ENCODE data around the gene PLEKHG3. TPM values are rescaled to one million over a fixed set of nuclear protein-coding genes. Genes with fewer than 3 reads are reported as not detected.

PLEKHG3 gene
- total and polyA plus RNA-seq, 2 of the 13 experiments (the other 11 are each of a cell fraction or from before 2014, with no cell fraction given) = 7.1 to 9.8 TPM

- TF ChIP-seq ZNF687 (CRISPR knock-in tag; IDR thresholded peaks at IDR 0.05) = peak; percentile 61
- TF ChIP-seq ZNF605 (CRISPR knock-in tag; IDR thresholded peaks at IDR 0.05) = no peak
- TF ChIP-seq LCORL (IDR thresholded peaks at IDR 0.05) = no peak
- no peak for TF ChIP-seq LCORL (CRISPR knock-in tag; IDR thresholded peaks at IDR 0.05)
- TF ChIP-seq ZNF281 (CRISPR knock-in tag; IDR thresholded peaks at IDR 0.05; ENCODE audit: borderline replicate concordance) = peak; percentile 55; the same call in 1 of the 2 replicates
- TF ChIP-seq MED1 (CRISPR knock-in tag; IDR thresholded peaks at IDR 0.05) = no peak
- TF ChIP-seq PRMT3 (CRISPR knock-in tag; IDR thresholded peaks at IDR 0.05; ENCODE audit: borderline replicate concordance, low read depth) = no peak
- no peak for TF ChIP-seq YEATS2 (CRISPR knock-in tag; IDR thresholded peaks at IDR 0.05; ENCODE audit: borderline replicate concordance)
- TF ChIP-seq ZFAT (CRISPR knock-in tag; conservative IDR thresholded peaks at IDR 0.05) = no peak
- TF ChIP-seq HNF4G (IDR thresholded peaks at IDR 0.05; ENCODE audit: borderline replicate concordance, low read depth, low read length) = peak; percentile 52; the same call in 1 of the 2 replicates
- peak; percentile 60; the same call in 1 of the 2 replicates for TF ChIP-seq HNF4G (CRISPR knock-in tag; IDR thresholded peaks at IDR 0.05; ENCODE audit: borderline replicate concordance, low read depth)
- no peak for TF ChIP-seq KLF13 (CRISPR knock-in tag; IDR thresholded peaks at IDR 0.05)
- peak; percentile 36; the same call in 1 of the 2 replicates for TF ChIP-seq PAXIP1 (CRISPR knock-in tag; conservative IDR thresholded peaks at IDR 0.05)
- no peak for TF ChIP-seq MAZ (IDR thresholded peaks at IDR 0.05; ENCODE audit: borderline replicate concordance, low read depth, low read length)
- TF ChIP-seq MAZ (CRISPR knock-in tag; IDR thresholded peaks at IDR 0.05; ENCODE audit: low read depth) = no peak
- TF ChIP-seq ZNF362 (CRISPR knock-in tag; IDR thresholded peaks at IDR 0.05; ENCODE audit: borderline replicate concordance) = no peak
- no peak for TF ChIP-seq GATAD1 (CRISPR knock-in tag; IDR thresholded peaks at IDR 0.05)
Measured at GRCh38 chr14:64736271-64737169, 32.3 kb downstream of the PLEKHG3 start (continued).
